IMR-90 (cell line): ENCODE measurements around the gene PDS5B. TPM values are rescaled to one million over a fixed set of nuclear protein-coding genes. Genes with fewer than 3 reads are reported as not detected.

Experiments used
- ATAC-seq: fragments of 200-7000 bp; cut with Tn5 transposase; 2 replicates; pipeline ENCODE4 v1.9.1; 2020; ENCODE audit warnings: low read depth, mild to moderate bottlenecking, moderate library complexity
- BruUV-seq: library from RNA; stranded (reverse); fragments of 400-500 nt; replicated peaks from 2 replicates; lab custom pipeline; 2021; lab: Mats Ljungman, UMichigan
- CTCF ChIA-PET: fragments of 300-600 bp; formaldehyde crosslinking; extraction: SDS; loops from one replicate; lab custom pipeline; 2021; ENCODE audit warnings: antibody characterized with exemption; lab: Yijun Ruan, JAX
- POLR2A ChIA-PET: fragments of 300-600 bp; sonication (Branson Sonifier 250); formaldehyde crosslinking; loops from one replicate; lab custom pipeline; 2022; ENCODE audit warnings: antibody characterized with exemption; ENCODE audit not compliant: unreplicated experiment; lab: Charles Lee
- DNase-seq: peaks from one replicate; pipeline ENCODE4 v3.0.0; 2013
- H2AFZ ChIP-seq: replicated peaks from 2 replicates; pipeline ENCODE3; 2013; ENCODE audit warnings: low read length, mild to moderate bottlenecking; ENCODE audit not compliant: poor library complexity
- H2AK5ac ChIP-seq: 2 replicates; pipeline ENCODE4 v1.6.1; 2013; ENCODE audit warnings: low read depth, low read length, inconsistent platforms
- H2AK9ac ChIP-seq: replicated peaks from 2 replicates; pipeline ENCODE3; 2013; ENCODE audit warnings: mild to moderate bottlenecking, low read depth, low read length, moderate library complexity; ENCODE audit not compliant: poor library complexity
- H2BK120ac ChIP-seq: 2 replicates; pipeline ENCODE4 v1.6.1; 2013; ENCODE audit warnings: low read depth, low read length, inconsistent platforms
- H2BK15ac ChIP-seq: 3 replicates; pipeline ENCODE4 v1.6.1; 2013; ENCODE audit warnings: low read depth, low read length, inconsistent platforms
- H2BK20ac ChIP-seq: 2 replicates; pipeline ENCODE4 v1.6.1; 2013; ENCODE audit warnings: low read depth, mild to moderate bottlenecking, inconsistent platforms, low read length, moderate library complexity
- H2BK5ac ChIP-seq: 2 replicates; pipeline ENCODE4 v1.6.1; 2013; ENCODE audit warnings: mild to moderate bottlenecking, low read depth, low read length, inconsistent platforms; ENCODE audit not compliant: poor library complexity, severe bottlenecking
- H3K14ac ChIP-seq: replicated peaks from 2 replicates; pipeline ENCODE4 v1.6.1; 2013; ENCODE audit warnings: low read depth, low read length, inconsistent platforms
- H3K18ac ChIP-seq: 2 replicates; pipeline ENCODE4 v1.6.1; 2013; ENCODE audit warnings: low read depth, low read length, control low read depth
- H3K23ac ChIP-seq: 2 replicates; pipeline ENCODE4 v1.6.1; 2013; ENCODE audit warnings: low read depth, low read length, inconsistent platforms
- H3K27ac ChIP-seq: 2 replicates; pipeline ENCODE4 v1.5.1; 2013; ENCODE audit warnings: mild to moderate bottlenecking, control low read depth, low read length; ENCODE audit not compliant: insufficient read depth
- H3K27me3 ChIP-seq: 2 replicates; pipeline ENCODE4 v1.6.1; 2013; ENCODE audit warnings: low read length; ENCODE audit not compliant: control insufficient read depth, insufficient read depth
- H3K36me3 ChIP-seq: 2 replicates; pipeline ENCODE4 v1.6.1; 2013; ENCODE audit warnings: low read length, mixed read lengths; ENCODE audit not compliant: control insufficient read depth, insufficient read depth
- H3K4ac ChIP-seq: 2 replicates; pipeline ENCODE4 v1.6.1; 2013; ENCODE audit warnings: low read depth, low read length, inconsistent platforms
- H3K4me1 ChIP-seq: 2 replicates; pipeline ENCODE4 v1.6.1; 2013; ENCODE audit warnings: low read length, mixed read lengths; ENCODE audit not compliant: control insufficient read depth, insufficient read depth
- H3K4me2 ChIP-seq: 2 replicates; pipeline ENCODE4 v1.6.1; 2013; ENCODE audit warnings: low read depth, mild to moderate bottlenecking, control low read depth, low read length, moderate library complexity
- H3K4me3 ChIP-seq: 2 replicates; pipeline ENCODE4 v1.5.1; 2013; ENCODE audit warnings: low read depth, mild to moderate bottlenecking, control low read depth, low read length, moderate library complexity; ENCODE audit not compliant: insufficient read depth
- H3K56ac ChIP-seq: 2 replicates; pipeline ENCODE4 v1.6.1; 2013; ENCODE audit warnings: low read length, inconsistent platforms; ENCODE audit not compliant: insufficient read depth; ENCODE audit errors: extremely low read depth
- H3K79me1 ChIP-seq, 2 experiments: 2 replicates each; pipeline ENCODE4 v1.6.1; 2013; ENCODE audit warnings: low read length in 2 of 2, inconsistent platforms in 1 of 2, low read depth in 1 of 2
- H3K9ac ChIP-seq: 2 replicates; pipeline ENCODE4 v1.6.1; 2013; ENCODE audit warnings: low read depth, low read length, control low read depth
- H3K9me1 ChIP-seq: 2 replicates; pipeline ENCODE4 v1.6.1; 2013; ENCODE audit warnings: low read length, inconsistent platforms; ENCODE audit not compliant: insufficient read depth
- H3K9me3 ChIP-seq: 2 replicates; pipeline ENCODE4 v1.6.1; 2013; ENCODE audit warnings: low read length; ENCODE audit not compliant: control insufficient read depth, insufficient read depth
- H4K20me1 ChIP-seq: 2 replicates; pipeline ENCODE4 v1.6.1; 2013; ENCODE audit warnings: low read length, inconsistent platforms; ENCODE audit not compliant: insufficient read depth
- H4K5ac ChIP-seq: 2 replicates; pipeline ENCODE4 v1.6.1; 2013; ENCODE audit warnings: mild to moderate bottlenecking, low read depth, low read length, control low read depth
- H4K8ac ChIP-seq, 2 experiments: 2 replicates each; pipeline ENCODE4 v1.6.1; 2013; ENCODE audit warnings: low read depth in 2 of 2, low read length in 2 of 2, control low read depth in 1 of 2, inconsistent platforms in 1 of 2
- H4K91ac ChIP-seq: 2 replicates; pipeline ENCODE4 v1.6.1; 2013; ENCODE audit warnings: low read depth, low read length, inconsistent platforms; ENCODE audit not compliant: insufficient read depth
- BHLHE40 ChIP-seq: fragments of 150-350 bp; IDR thresholded peaks from 2 replicates; pipeline ENCODE4 v1.6.1; 2016; ENCODE audit warnings: mild to moderate bottlenecking, low read depth, low read length
- NFE2L2 ChIP-seq: fragments of 150-350 bp; IDR thresholded peaks from 2 replicates; pipeline ENCODE4 v1.6.1; 2016; ENCODE audit warnings: low read depth, mild to moderate bottlenecking, low read length
- RCOR1 ChIP-seq: IDR thresholded peaks from 2 replicates; pipeline ENCODE4 v1.6.1; 2012; ENCODE audit warnings: mild to moderate bottlenecking, low read length, improper control_type of control experiment; ENCODE audit not compliant: insufficient replicate concordance
- WGBS, 2 experiments: methylation state at CpG; one replicate each; pipeline versions ENCODE4 v1.1.5 to v1.1.7; 2013; ENCODE audit warnings: missing lambda C conversion rate in 2 of 2; ENCODE audit not compliant: insufficient read length in 1 of 2; ENCODE audit errors: extremely low coverage in 2 of 2; 5-methylcytosine and 5-hydroxymethylcytosine counted together
- dilution Hi-C: fragments of 300-500 bp; cut with HindIII; formaldehyde crosslinking; loops from one replicate; pipeline ENCODE4 v1.14.3; 2018; ENCODE audit warnings: low sequenced_read_pairs; ENCODE audit not compliant: unreplicated experiment
- in situ Hi-C: fragments of 300-500 bp; cut with MboI; formaldehyde crosslinking; loops from 3 replicates; pipeline ENCODE4 v1.14.3; 2019; ENCODE audit warnings: low sequenced_read_pairs, inconsistent platforms, mixed read lengths
- intact Hi-C: fragments of 100-400 bp; cut with micrococcal nuclease; formaldehyde crosslinking; loops from 2 replicates; pipeline ENCODE4 v1.10.0; 2022
- polyA plus RNA-seq, 3 experiments: library from polyadenylated mRNA; depleted of rRNA; stranded (reverse); fragments of >200 nt; gene quantifications; 2 replicates each; pipeline ENCODE4 v1.2.3, GENCODE V29; 2012; ENCODE audit warnings: low replicate concordance in 1 of 3
- total RNA-seq: library from RNA; depleted of rRNA; stranded (reverse); fragments of >200 nt; gene quantifications from 2 replicates; pipeline ENCODE4 v1.2.3, GENCODE V29; 2012

The PDS5B gene
- total and polyA plus RNA-seq, 2 of the 4 experiments (the other 2 are of a cell fraction) = 6.2 to 20.1 TPM

GRCh38 chr13:32636711-32637110, 50.5 kb downstream of the PDS5B start:
- BruUV-seq = no TSS peak
- Histone ChIP-seq H4K8ac (no peak overlapping the region), H4K91ac (no peak overlapping the region), H3K18ac (no peak overlapping the region), H4K20me1 (no peaks in the 10 kb centered on the region), H3K56ac (no peak overlapping the region), H3K4me2 (no peak overlapping the region), H3K4ac (no peak overlapping the region), H4K5ac (no peak overlapping the region), H3K79me1 (peaks cover 12 to 31% of the 10 kb centered on the region in 2 experiments), H3K4me3 (no peak overlapping the region), H2BK120ac (no peak overlapping the region), H2AK5ac (no peak overlapping the region), H2BK20ac (no peak overlapping the region), H3K27ac (no peak overlapping the region), H3K9me1 (0 out of 2 replicates have a peak, but pooled peaks cover 3% of the 10 kb centered on the region), H3K9me3 (no peaks in the 10 kb centered on the region), H3K4me1 (no peaks in the 10 kb centered on the region), H3K23ac (peak overlapping the region; percentile 38; the same call in 1 of the 2 replicates), H3K9ac (no peak overlapping the region), H2BK5ac (no peak overlapping the region), H3K36me3 (no peaks in the 10 kb centered on the region), H2AFZ (no peak overlapping the region), H2AK9ac (no peak overlapping the region), H2BK15ac (no peak overlapping the region), H3K14ac (no peak overlapping the region), H3K27me3 (no peaks in the 10 kb centered on the region)
- no CpG with 5 or more reads among the region's 1 CpG for WGBS, 2 experiments
- dilution Hi-C loops = no loop called here
- no peak for DNase-seq
- ChIA-PET POLR2A (no interaction called here), CTCF (interaction anchor here (0.8 kb wide), 1 partner anchor 32 kb away, joined by 4 read pairs; no protein-coding TSS in a partner anchor)
- TF ChIP-seq RCOR1 (no peak), BHLHE40 (no peak), NFE2L2 (no peak)
- intact Hi-C loops = loop anchor here (10.0 kb wide), 1 partner anchor 58 kb away; no protein-coding TSS in a partner anchor
- no peak for ATAC-seq
- in situ Hi-C loops = no loop called here
